Fibroblast of skin of back (primary cell): Measurements from ENCODE around the gene LRRC37A. TPM values are rescaled to one million over a fixed set of nuclear protein-coding genes. Genes with fewer than 3 reads are reported as not detected.
"Not testable (repeated sequence)": the region's sequence is repeated elsewhere in the genome, so short reads cannot be mapped to it uniquely, and the experiment has no call there.

Experiments
- DNase-seq: peaks from one replicate; pipeline ENCODE4 v3.0.0-alpha.2; 2013
- polyA plus RNA-seq, 2 experiments: library from polyadenylated mRNA; unstranded; fragments of 120-200 nt; gene quantifications; one replicate each; pipeline ENCODE4 v1.2.1, GENCODE V29; 2013; ENCODE audit not compliant: insufficient read length in 2 of 2

LRRC37A gene
- polyA plus RNA-seq (2013, experiment 1 of 2; ENCODE audit: insufficient read length): 0.67 TPM
- polyA plus RNA-seq (2013, experiment 2 of 2; ENCODE audit: insufficient read length): 0.93 TPM

DNA sequence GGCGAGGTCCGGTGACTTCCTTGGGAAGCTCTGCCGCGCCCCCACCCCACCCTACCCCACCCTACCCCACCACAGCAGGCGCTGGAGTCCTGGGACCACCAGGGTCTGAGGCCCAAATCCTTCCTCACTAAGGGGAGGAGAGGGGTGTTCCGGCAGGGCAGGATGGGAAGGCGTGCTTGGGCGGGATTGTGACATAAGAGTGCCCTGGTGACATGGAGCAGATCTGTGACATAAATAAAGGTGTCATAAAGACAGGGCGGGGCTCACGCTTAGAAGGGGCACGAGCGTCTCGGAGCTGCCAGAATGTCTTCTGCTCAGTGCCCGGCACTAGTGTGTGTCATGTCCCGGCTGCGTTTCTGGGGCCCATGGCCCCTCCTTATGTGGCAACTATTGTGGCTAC is at the start of gene LRRC37A:
Gene LRRC37A (plus strand): TSS at position 301 of the 400 bp plus-strand sequence. CDS start 3 bp downstream, at position 304.
- DNase-seq: not testable (repeated sequence)

DNA sequence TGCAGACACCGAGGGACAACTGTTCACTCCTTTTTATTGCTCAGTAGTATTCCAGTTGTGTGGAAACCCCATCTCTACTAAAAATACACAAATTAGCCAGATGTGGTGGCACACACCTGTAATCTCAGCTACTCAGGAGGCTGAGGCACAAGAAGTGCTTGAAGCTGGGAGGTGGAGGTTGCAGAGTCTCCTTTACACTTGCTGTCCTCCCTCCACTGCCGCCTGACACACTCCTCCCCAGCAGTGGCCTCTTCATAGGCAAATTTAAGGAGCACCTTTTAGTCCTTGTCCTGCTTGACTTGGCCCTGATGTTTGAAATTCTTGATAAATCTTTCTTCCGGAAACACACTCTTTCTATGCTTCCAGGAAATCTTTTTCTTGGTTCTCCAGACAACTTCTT is 45.8 kb upstream of the LRRC37A start:
- DNase-seq: not testable (repeated sequence)

DNA sequence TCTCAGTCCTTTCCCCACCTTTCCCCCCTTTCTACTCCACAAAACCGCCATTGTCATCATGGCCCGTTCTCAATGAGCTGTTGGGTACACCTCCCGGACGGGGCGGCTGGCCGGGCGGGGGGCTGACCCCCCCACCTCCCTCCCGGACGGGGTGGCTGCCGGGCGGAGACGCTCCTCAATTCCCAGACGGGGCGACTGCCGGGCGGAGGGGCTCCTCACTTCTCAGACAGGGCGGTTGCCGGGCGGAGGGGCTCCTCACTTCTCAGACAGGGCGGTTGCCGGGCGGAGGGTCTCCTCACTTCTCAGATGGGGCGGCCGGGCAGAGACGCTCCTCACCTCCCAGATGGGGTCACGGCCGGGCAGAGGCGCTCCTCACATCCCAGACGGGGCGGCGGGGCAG is 42.1 kb upstream of the LRRC37A start:
- DNase-seq: not testable (repeated sequence)

GRCh38 chr17:46253722-46254121 is 41.2 kb upstream of the LRRC37A start:
- DNase-seq: peak; percentile 18

DNA sequence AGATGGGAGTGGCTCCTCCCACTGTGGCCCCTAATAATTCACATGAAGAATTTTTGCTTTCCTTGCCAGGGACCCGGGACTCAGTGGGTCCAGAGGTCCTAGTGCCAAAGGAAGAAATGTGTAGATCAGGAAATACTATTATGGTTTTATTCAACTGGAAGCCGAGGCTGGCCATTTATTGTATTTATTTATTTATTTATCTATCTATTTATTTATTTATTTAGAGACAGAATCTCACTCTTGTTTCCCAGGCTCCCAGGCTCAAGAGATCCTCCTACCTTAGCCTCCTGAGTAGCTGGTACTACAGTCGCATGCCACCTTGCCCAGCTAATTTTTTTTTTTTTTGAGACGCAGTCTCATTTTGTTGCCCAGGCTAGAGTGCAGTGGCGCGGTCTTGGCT is 40.7 kb upstream of the LRRC37A start:
- DNase-seq: not testable (repeated sequence)

DNA sequence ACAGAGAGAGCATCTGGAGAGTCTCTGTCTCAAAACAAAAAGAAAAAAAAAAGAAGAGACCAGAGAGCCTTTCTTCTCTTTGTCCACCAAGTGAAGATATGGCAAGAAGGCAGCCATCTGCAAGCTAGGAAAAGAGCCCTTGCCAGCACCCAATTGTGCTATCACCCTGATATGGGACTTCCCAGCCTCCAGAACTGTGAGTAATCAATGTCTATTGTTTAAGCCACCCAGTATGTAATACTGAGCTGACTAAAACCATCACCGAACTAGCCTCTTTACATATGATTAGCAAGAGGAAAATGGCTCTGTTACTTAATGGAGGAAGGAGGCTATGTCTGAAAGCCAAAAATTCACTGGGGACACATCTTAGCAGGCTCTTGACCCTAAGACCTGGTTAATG is 38.6 kb upstream of the LRRC37A start:
- DNase-seq: not testable (repeated sequence)

GRCh38 chr17:46259845-46260661 is 34.9 kb upstream of the LRRC37A start:
- not testable (repeated sequence) for DNase-seq

DNA sequence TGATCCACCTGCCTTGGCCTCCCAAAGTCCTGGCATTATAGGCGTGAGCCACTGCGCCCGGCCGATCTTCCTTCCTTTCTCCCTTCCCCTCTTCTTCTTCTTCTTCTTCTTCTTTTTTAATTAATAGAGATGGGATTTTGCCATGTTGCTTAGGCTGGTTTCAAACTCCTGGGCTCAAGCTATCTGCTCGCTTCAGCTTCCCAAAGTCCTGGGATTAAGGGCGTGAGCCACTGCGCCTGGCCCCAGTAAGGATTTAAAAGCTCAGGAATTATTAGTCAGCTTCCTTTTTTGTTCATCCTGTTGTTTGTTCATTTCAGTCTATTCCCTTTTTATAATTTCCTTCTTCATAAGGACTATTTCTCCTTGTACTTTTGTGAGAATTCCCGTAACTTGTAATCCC is 32.7 kb upstream of the LRRC37A start:
- DNase-seq: no peak

DNA sequence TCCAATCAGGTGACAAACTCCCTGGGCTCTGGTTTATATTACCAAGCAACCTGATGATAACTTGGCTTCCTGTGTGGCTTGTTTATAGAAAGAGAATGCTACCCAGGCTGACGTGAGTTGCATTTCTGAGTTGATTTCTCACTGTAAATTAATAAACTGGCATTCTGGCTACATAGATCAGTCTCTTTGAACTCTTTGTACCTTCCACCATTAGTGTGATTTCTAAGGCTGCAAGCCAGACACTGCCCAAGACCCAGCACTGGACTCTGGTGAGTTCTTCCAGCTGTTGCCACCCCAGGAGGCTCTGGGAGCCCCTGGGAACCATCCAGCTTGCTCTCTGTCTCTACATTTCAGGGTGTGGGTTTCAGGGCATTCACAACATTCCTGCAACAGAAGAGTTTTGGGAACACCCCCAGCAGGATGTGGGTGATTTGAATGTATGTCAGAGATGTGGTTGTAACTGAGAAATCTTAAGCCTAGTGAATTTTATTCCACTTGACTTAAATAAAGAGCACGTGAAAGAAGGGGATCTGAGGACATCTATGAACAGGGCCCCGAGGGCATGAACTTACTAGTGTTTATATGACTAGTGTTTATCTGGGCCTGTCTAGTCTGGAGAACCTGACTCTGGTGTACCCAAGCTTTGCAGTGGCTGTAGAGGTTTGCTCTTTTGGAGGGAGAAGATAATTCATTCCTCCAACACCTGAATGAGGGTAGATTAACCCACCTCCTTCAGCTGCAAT is 30.3 kb upstream of the LRRC37A start:
- peak; percentile 75 for DNase-seq

DNA sequence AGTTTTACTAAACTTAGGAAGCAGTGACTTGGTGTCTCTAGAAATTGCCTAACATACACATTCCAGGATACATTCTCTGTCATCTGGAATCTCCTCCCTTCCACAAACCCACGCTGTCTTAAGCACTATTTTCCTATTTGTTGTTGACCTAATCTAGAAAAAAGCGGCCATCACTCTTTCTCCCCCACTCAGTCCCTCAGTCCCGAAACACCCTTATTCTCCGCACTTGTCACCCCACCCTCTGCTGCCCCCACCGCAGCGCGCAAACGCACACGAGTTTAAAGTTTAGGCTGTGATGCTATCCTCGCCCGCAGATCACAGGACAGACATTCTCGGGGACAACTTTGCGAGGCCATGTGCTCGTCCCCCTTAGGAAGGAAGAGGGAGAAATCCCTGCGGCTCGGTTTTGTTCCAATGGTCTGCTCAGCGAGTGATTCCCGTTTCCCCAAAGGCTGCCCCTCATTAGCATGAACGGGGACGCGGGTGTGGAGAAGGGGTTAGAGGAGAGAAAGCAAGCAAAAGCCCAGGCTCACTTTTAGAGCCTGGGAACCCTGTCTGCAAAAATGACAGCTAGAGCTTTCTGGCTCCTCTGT is 28.8 kb upstream of the LRRC37A start:
- DNase-seq: peak; percentile 43

GRCh38 chr17:46266656-46267544 is 28.0 kb upstream of the LRRC37A start:
- DNase-seq: peak; percentile 90

DNA sequence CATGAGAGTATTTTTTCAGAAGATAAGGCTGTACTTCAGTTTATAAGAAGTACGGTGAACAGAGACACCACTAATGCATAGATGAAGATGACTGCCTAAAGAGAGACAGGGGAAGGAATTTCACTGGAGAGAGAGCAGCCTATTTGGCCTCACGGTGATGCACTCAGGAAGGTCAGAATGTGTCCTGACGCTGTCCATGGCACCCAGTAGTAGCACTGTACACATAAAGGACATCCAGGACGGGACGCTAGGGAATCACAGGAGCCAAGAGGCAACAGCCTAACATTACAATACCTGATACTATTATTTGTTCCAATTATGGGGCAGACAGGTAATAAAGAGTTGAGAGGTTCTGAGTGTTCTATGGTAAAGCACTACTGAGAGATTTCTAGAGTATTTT is 24.9 kb upstream of the LRRC37A start:
- no peak for DNase-seq

DNA sequence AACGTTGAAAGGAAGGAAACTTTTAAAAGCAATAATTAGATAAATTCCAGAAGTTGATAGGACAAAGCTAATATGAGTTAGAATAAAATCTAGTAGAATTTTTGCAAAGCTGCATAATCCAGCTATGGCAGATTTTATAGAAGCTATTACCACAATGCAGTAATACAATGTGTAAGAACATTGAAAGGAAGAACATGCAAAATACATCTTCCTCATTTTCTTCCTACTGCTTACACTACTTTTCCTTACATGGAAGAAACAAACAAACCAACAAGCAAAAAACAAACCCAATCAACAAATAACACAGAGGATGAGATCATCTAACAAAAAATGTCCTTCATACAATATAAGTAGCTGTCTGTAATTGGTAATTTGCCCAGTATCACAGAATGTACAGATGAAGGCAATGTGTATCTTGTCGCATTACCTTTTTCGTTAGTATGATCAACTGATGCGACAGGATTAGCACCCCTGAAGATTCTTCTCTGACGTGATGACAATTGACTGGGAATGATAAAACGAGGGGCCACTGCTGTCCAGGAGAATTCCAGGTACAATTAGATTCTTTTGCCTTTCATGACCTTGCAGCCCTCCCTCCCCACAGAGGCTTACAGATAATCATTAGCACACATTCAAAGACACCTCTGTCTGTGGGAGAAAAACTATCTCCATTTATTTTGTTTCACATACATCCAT is 21.2 kb upstream of the LRRC37A start:
- DNase-seq: no peak

- DNase-seq: no peak
Observed at GRCh38 chr17:46274238-46274637, 20.7 kb upstream of the LRRC37A start.

- not testable (repeated sequence) for DNase-seq
Observed at GRCh38 chr17:46276728-46277479, 18.0 kb upstream of the LRRC37A start.

DNA sequence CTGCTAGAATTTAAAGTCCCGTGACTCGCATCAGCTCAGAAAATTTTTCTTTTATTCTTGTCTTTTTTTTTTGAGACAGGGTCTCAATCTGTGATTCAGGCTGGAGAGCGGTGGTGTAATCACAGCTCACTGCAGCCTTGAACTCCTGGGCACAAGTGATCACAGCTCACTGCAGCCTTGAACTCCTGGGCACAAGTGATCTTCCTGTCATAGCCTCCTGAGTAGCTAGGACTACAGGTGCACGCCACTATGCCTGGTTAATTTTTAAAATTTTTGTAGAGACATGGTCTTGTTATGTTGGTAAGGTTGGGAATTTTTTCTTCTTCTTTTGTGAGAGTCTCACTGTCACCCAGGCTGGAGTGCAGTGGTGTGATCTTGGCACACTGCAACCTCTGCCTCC is 13.6 kb upstream of the LRRC37A start:
- not testable (repeated sequence) for DNase-seq

GRCh38 chr17:46282635-46283034 is 12.3 kb upstream of the LRRC37A start:
- not testable (repeated sequence) for DNase-seq

- not testable (repeated sequence) for DNase-seq
Observed at GRCh38 chr17:46284467-46284866, 10.5 kb upstream of the LRRC37A start.

DNA sequence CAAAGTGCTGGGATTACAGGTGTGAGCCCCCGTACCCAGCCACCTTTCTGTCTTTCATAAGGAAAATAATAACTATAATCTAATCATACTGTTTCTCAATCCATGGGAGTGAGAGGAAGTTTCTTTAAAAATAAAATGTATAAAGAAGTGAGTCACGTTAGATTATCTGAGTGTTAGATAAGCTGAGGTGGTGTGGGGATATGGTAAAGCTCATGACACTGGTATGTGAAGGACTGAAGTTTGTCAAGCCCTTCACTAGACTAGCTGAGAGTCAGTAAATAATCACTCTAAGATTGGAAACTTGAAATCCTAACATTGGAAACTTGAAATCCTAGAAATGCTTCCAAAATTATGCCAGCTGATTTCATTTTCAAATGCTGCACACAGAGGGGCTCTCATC is 9.4 kb upstream of the LRRC37A start:
- DNase-seq: not testable (repeated sequence)

GRCh38 chr17:46286764-46287221 is 8.1 kb upstream of the LRRC37A start:
- DNase-seq: peak; percentile 59
